ENCODE results near the gene IL5.

Gene IL5

DNA sequence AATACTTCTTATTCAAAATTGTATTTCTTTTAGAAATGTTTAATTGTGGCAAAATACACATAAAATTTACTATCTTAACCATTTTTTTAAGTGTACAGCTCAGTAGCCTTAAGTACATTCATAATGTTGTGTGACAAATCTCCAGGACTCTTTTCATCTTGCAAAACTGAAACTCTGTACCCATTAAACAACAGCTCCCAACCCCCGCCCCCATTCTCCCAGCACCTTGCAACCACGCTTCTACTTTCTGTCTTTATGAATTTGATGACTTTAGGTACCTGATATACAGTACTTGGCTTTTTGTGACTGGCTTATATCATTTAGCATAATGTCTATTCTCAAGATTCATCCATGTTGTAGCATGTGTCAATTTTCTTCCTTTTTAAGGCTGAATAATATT is 2.8 kb upstream of the IL5 start:
- no peak for TF ChIP-seq CTCF (IDR thresholded peaks at IDR 0.05)

GRCh38 chr5:132540764-132541163 is 2.6 kb downstream of the IL5 start:
- TF ChIP-seq CTCF (IDR thresholded peaks at IDR 0.05) = no peak

DNA sequence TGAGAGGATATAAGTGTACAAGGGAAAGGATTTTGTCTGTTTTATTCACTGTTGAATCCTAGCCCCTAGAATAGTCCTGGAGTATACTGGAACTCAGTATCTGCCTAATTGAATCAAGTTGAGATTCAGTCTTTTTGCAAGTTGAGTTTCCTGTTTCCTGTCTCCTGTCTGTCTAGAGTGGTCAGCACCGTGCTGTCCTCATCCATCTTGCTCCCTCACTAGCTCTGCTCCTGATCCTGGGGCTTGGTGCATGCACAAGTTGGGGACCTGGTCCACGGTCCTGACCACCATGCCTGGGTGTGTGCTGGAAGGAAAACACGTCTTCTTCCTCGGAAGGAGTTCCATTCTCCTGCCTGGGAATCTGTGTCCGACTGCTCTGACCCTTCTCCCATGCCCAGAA is 3.2 kb downstream of the IL5 start:
- TF ChIP-seq CTCF (IDR thresholded peaks at IDR 0.05) = no peak

GRCh38 chr5:132539716-132540115 is 3.6 kb downstream of the IL5 start:
- TF ChIP-seq CTCF (IDR thresholded peaks at IDR 0.05) = no peak

DNA sequence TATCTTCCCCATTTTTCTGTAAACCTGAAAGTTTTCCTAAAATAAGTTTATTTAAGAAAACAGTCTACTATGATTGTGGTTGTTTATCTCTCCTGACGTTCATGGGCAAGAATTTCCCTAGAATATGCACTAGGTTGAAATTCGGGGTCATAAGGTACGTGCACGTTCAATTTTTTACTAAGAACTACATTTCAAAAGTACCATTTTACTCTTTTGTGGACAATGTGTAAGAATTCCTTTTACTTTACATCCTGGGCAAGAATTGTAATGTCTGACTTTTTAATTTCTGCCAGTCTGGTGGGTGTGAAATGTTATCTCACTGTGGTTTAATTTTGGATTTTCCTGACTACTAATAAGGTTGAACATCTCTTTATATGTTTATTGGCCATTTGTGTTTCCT is 12.4 kb downstream of the IL5 start:
- no peak for TF ChIP-seq CTCF (IDR thresholded peaks at IDR 0.05)

DNA sequence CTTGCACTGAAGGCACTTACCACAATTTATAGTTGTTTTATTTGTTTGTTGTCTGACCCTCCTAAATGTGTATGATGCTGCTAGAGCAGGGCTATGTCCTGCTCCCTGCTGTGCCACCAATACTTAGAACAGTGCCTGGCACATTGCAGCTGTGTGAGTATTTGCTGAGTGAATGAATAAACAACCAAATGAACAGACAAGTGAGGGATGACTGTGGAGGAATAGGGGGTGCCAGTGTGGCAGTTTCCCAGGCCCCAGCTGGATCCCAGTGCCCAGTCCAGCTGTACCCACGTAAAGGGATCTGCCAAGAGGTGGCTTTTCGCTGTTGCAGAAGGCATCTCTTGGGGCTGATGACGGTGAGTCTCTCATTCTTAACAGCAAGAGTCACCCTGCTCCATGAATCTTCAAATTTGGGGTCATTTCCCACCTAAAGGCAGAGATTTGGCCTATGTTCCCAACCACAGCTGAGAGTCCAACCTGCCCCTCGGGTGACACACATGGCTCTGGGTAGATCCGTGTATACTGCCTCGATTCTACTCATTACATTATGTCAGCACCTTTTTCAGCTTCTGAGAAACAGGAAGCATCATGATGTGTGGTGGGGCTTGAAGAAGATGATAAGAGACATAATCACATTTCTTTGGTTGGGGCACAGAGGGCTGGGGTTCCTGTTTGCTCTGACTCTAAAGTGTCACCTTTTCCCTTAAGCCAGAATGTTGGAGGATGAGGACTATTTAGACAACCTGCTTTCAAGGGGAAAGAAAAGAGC is 14.3 kb downstream of the IL5 start:
- no peak for TF ChIP-seq CTCF (IDR thresholded peaks at IDR 0.05)

DNA sequence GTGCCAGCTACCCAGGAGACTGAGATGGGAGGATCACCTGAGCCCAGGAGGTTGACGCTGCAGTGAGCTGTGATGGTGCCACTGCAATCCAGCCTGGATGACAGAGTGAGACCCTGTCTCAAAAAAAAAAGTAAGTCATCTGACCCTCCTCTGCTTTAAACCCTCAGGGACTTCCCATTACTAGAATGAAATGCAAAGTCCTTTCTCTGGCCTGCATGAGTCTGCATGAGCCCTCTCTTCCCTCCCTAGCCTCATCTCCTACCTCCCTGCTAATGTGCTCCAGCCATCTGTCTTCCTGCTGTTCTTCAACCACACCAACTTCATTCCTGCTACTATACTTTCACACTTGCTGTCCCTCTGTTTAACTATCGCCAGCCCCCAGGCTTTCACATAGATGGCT is 15.3 kb downstream of the IL5 start:
- no peak for TF ChIP-seq CTCF (IDR thresholded peaks at IDR 0.05)

All from LNCAP (cell line).